ENCODE data around the gene PRKCB.

The PRKCB gene

DNA sequence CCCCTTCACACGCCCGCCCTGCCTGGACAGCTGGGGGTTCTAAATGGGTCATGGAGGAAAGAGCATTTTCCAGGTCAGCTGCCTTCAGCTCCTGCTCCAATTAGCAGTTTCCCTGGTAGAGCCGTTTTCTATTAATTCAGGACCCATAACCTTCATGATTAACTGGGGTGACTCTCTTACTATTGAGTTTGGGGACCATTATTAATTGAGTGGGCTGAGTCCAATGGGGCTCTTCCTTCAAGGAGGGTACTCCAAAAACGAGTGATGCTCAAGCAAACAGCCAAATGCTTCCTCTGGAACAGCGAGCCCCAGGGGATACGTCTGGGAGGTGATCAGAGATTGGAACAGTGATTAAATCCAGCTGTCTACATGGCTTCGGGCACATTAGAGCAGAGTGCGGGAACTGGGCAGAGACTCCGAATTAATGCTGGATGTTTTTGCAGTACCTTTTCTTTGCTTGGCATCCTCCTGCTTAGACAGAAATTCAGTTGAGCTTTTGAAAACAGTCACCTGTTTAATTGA is 352.3 kb downstream of the PRKCB start:
- Histone ChIP-seq H3K4me3 (IDR thresholded peaks at IDR 0.05; ENCODE audit: insufficient read depth, low read depth, low read length) (no peak overlapping the region), H3K4me1 (ENCODE audit: low read depth, poor library complexity, severe bottlenecking) (no peaks in the 10 kb centered on the region), H4K20me1 (ENCODE audit: insufficient read depth) (no peaks in the 10 kb centered on the region), H3K79me2 (ENCODE audit: insufficient read depth, low read depth) (no peaks in the 10 kb centered on the region), H2AFZ (ENCODE audit: low read depth) (no peak overlapping the region), H3K9ac (no peak overlapping the region), H3K27me3 (ENCODE audit: insufficient read depth, low read depth) (no peaks in the 10 kb centered on the region), H3K27ac (no peak overlapping the region), H3K36me3 (ENCODE audit: insufficient read depth) (no peaks in the 10 kb centered on the region), H3K4me2 (no peak overlapping the region)
- TF ChIP-seq, protein P1, sequence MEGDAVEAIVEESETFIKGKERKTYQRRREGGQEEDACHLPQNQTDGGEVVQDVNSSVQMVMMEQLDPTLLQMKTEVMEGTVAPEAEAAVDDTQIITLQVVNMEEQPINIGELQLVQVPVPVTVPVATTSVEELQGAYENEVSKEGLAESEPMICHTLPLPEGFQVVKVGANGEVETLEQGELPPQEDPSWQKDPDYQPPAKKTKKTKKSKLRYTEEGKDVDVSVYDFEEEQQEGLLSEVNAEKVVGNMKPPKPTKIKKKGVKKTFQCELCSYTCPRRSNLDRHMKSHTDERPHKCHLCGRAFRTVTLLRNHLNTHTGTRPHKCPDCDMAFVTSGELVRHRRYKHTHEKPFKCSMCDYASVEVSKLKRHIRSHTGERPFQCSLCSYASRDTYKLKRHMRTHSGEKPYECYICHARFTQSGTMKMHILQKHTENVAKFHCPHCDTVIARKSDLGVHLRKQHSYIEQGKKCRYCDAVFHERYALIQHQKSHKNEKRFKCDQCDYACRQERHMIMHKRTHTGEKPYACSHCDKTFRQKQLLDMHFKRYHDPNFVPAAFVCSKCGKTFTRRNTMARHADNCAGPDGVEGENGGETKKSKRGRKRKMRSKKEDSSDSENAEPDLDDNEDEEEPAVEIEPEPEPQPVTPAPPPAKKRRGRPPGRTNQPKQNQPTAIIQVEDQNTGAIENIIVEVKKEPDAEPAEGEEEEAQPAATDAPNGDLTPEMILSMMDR (conservative IDR thresholded peaks at IDR 0.05; ENCODE audit: low read depth, low read length) = no peak

DNA sequence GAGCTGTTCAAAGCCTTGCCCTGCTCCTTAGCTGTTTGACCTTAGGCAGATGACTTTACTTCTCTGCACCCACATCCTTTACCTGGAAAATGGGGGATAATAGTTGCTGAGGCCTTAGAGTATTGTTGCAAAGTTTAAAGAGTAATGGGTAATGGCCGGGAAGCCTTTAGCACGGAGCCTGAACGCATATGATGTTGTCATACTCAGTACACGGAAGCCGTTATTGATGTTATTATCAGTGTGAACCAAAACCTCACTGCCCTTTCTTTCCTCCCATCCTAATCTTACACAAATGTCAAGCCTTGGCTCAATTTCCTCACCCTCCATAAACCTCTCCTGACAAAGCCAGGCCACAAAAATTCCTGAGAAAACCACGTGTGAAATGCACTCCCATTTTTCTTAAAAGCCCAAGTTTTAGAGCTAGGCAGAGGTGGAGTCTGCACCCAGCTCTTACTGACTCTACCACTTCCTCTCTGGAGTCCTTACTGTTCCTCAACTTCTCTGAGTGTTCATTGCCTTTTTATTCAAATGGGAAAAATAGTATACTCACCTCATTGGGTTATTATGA is 353.1 kb downstream of the PRKCB start:
- Histone ChIP-seq H3K79me2 (ENCODE audit: insufficient read depth, low read depth) (no peaks in the 10 kb centered on the region), H3K36me3 (ENCODE audit: insufficient read depth) (no peaks in the 10 kb centered on the region), H3K9ac (no peak overlapping the region), H2AFZ (ENCODE audit: low read depth) (no peak overlapping the region), H4K20me1 (ENCODE audit: insufficient read depth) (no peaks in the 10 kb centered on the region), H3K4me2 (no peak overlapping the region), H3K4me1 (ENCODE audit: low read depth, poor library complexity, severe bottlenecking) (no peaks in the 10 kb centered on the region), H3K27ac (no peak overlapping the region), H3K4me3 (IDR thresholded peaks at IDR 0.05; ENCODE audit: insufficient read depth, low read depth, low read length) (no peak overlapping the region), H3K27me3 (ENCODE audit: insufficient read depth, low read depth) (no peaks in the 10 kb centered on the region)
- TF ChIP-seq, protein P1 (conservative IDR thresholded peaks at IDR 0.05; ENCODE audit: low read depth, low read length) = no peak

DNA sequence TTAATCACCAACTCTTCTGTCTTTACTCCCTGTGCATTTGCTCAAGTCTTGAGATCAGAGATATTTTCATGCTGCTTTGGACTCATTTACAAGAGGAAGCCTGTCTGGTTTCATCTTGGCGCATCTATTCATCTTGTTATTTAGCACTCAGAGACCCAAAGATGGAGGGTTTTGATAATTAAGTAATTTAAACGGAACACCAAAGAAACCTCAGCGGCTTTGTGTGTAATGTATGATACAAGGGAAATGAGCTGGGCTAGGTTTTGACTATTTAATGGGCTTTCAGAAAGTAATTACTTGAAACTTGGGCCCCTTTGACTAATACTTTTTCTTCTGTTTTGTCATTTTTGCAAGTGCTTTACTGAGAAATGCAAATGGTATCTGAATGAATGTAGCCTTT is 354.2 kb downstream of the PRKCB start:
- no peaks in the 10 kb centered on the region for H3K27me3 ChIP-seq (ENCODE audit: insufficient read depth, low read depth)
- H3K79me2 ChIP-seq (ENCODE audit: insufficient read depth, low read depth) = no peaks in the 10 kb centered on the region
- no peak overlapping the region for H2AFZ ChIP-seq (ENCODE audit: low read depth)
- H3K4me3 ChIP-seq (IDR thresholded peaks at IDR 0.05; ENCODE audit: insufficient read depth, low read depth, low read length) = no peak overlapping the region
- H3K4me2 ChIP-seq = no peak overlapping the region
- H3K4me1 ChIP-seq (ENCODE audit: low read depth, poor library complexity, severe bottlenecking) = no peaks in the 10 kb centered on the region
- no peaks in the 10 kb centered on the region for H4K20me1 ChIP-seq (ENCODE audit: insufficient read depth)
- TF ChIP-seq, protein P1 (conservative IDR thresholded peaks at IDR 0.05; ENCODE audit: low read depth, low read length) = no peak
- no peak overlapping the region for H3K27ac ChIP-seq
- H3K36me3 ChIP-seq (ENCODE audit: insufficient read depth) = no peaks in the 10 kb centered on the region
- H3K9ac ChIP-seq = no peak overlapping the region

DNA sequence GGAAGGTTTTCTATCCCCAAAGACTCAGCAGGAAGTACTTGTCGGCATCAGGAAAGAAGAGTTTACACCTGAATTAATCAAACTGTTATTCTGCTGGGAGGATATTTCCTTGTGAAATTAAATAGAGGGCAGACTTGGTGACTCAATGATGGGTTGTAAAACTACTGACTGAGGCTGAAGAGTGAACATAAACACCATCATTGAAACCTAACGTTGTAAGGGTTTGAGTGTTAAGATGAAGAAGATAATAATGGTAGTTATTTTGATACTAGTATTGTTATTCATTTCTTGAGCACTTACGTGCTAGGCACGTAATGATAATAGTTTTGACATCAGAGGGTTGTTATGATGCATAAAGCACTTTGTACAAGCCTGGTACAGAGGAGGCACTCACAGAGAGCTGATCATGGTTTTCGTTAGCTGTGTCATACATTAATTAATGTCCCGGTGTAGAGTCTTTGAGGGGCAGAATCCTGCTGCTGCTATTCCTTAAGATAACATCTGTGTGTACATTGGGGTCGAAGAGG is 356.2 kb downstream of the PRKCB start:
- Histone ChIP-seq H3K27me3 (ENCODE audit: insufficient read depth, low read depth) (no peaks in the 10 kb centered on the region), H3K36me3 (ENCODE audit: insufficient read depth) (no peaks in the 10 kb centered on the region), H3K27ac (no peak overlapping the region), H3K79me2 (ENCODE audit: insufficient read depth, low read depth) (no peaks in the 10 kb centered on the region), H2AFZ (ENCODE audit: low read depth) (no peak overlapping the region), H3K4me1 (ENCODE audit: low read depth, poor library complexity, severe bottlenecking) (no peaks in the 10 kb centered on the region), H3K4me3 (IDR thresholded peaks at IDR 0.05; ENCODE audit: insufficient read depth, low read depth, low read length) (no peak overlapping the region), H3K4me2 (no peak overlapping the region), H3K9ac (no peak overlapping the region), H4K20me1 (ENCODE audit: insufficient read depth) (no peaks in the 10 kb centered on the region)
- TF ChIP-seq, protein P1 (conservative IDR thresholded peaks at IDR 0.05; ENCODE audit: low read depth, low read length) = no peak
